ENCODE data around the gene MGAT3.

The MGAT3 gene

DNA sequence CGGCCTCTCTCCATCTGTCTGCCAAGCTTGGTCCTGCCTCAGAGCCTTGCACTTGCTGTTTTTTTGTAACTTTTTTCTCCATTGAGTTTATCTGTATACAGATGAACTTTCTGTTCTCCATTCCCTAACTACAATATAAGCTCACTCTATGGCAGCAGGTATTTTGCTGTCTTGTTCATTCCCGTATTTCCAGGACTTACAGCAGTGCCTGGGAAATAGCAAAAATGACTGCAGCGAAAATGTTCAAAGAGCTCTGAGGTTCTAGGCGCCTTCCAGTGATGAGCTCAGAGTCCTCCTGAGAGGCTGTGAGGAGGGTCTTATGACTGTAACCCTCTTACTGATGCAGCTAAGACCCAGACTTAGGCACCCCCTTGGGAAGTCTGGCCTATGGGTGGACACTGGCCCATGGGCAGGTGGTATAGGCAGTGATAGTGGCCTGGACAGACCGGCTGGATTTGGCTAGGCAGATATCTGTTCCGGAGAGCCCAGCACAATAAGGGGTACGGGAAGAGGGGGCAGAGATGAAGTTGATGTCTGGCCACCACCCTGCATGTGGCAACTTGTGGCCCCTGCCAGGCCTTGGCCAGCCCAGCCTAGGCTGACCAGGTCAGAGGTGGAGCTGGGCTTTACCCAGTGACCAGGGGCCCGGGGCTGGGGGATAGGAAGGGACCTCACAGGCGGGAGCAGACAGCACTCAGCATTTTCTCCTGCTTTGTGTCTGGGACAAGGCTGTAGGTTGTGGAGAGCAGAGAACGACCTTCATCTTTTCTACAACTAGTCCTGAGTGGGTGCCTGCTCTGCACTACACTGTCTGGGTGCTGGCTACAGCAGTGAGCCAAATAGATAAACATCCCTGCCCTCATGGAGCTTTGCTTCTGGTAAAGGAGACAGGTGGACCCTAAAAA is 68.2 kb downstream of the MGAT3 start:
- Histone ChIP-seq H4K20me1 (ENCODE audit: insufficient read depth, low read length) (peaks cover 28% of the 10 kb centered on the region), H3K9me3 (replicated peaks; ENCODE audit: insufficient read depth, low read length) (no peaks in the 10 kb centered on the region), H3K9me2 (replicated peaks; ENCODE audit: insufficient read depth, low read length) (no peaks in the 10 kb centered on the region), H3K79me2 (ENCODE audit: low read length) (peaks cover 63% of the 10 kb centered on the region), H3K36me3 (replicated peaks; ENCODE audit: insufficient read depth, low read length) (peaks cover 15% of the 10 kb centered on the region), H3K4me2 (ENCODE audit: low read depth, low read length) (no peak overlapping the region), H3K4me3 (ENCODE audit: low read length) (no peak overlapping the region), H3K27me3 (replicated peaks; ENCODE audit: insufficient read depth, low read length) (no peaks in the 10 kb centered on the region), H3K27ac (ENCODE audit: low read length) (peak overlapping the region; percentile 2; the same call in 1 of the 2 replicates), H2AFZ (ENCODE audit: low read length) (no peak overlapping the region), H3K4me1 (ENCODE audit: low read length) (peaks cover 38% of the 10 kb centered on the region), H3K9ac (ENCODE audit: low read length) (no peak overlapping the region), H3F3A (ENCODE audit: insufficient read depth, low read length) (peaks cover 90% of the 10 kb centered on the region)
- TF ChIP-seq EZH2 (optimal IDR thresholded peaks at IDR 0.05; ENCODE audit: low read depth, low read length) (no peak), EZH2phosphoT487 (IDR thresholded peaks at IDR 0.05; ENCODE audit: low read length) (no peak)
- TF ChIP-seq, protein P1, sequence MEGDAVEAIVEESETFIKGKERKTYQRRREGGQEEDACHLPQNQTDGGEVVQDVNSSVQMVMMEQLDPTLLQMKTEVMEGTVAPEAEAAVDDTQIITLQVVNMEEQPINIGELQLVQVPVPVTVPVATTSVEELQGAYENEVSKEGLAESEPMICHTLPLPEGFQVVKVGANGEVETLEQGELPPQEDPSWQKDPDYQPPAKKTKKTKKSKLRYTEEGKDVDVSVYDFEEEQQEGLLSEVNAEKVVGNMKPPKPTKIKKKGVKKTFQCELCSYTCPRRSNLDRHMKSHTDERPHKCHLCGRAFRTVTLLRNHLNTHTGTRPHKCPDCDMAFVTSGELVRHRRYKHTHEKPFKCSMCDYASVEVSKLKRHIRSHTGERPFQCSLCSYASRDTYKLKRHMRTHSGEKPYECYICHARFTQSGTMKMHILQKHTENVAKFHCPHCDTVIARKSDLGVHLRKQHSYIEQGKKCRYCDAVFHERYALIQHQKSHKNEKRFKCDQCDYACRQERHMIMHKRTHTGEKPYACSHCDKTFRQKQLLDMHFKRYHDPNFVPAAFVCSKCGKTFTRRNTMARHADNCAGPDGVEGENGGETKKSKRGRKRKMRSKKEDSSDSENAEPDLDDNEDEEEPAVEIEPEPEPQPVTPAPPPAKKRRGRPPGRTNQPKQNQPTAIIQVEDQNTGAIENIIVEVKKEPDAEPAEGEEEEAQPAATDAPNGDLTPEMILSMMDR (IDR thresholded peaks at IDR 0.05; ENCODE audit: low read length), result no peak
- DNase-seq, result no peak

DNA sequence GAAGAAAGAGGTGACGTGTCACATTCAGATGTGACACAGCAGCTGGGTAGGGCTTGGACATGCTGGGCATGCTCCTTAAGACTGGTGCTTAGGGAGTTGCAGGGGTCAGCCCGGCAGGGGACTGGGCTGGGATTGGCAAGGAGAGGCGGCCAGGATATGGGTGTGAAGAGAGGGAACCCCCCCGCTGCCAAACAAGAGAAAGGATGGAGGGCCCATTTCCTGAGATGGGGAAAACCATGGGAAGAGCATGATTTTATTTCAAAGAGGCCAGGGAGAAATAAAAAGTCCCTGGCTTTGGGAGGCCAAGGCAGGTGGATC is 68.8 kb downstream of the MGAT3 start:
- Histone ChIP-seq H3K27ac (ENCODE audit: low read length) (peak overlapping the region; percentile 2; the same call in 1 of the 2 replicates), H3K27me3 (replicated peaks; ENCODE audit: insufficient read depth, low read length) (no peaks in the 10 kb centered on the region), H3K4me2 (ENCODE audit: low read depth, low read length) (no peak overlapping the region), H2AFZ (ENCODE audit: low read length) (no peak overlapping the region), H4K20me1 (ENCODE audit: insufficient read depth, low read length) (peaks cover 28% of the 10 kb centered on the region), H3F3A (ENCODE audit: insufficient read depth, low read length) (peaks cover 89% of the 10 kb centered on the region), H3K4me3 (ENCODE audit: low read length) (no peak overlapping the region), H3K79me2 (ENCODE audit: low read length) (peaks cover 65% of the 10 kb centered on the region), H3K36me3 (replicated peaks; ENCODE audit: insufficient read depth, low read length) (peaks cover 15% of the 10 kb centered on the region), H3K9me2 (replicated peaks; ENCODE audit: insufficient read depth, low read length) (no peaks in the 10 kb centered on the region), H3K4me1 (ENCODE audit: low read length) (peaks cover 42% of the 10 kb centered on the region), H3K9ac (ENCODE audit: low read length) (no peak overlapping the region), H3K9me3 (replicated peaks; ENCODE audit: insufficient read depth, low read length) (no peaks in the 10 kb centered on the region)
- no peak for DNase-seq
- TF ChIP-seq, protein P1 (IDR thresholded peaks at IDR 0.05; ENCODE audit: low read length), result no peak
- TF ChIP-seq EZH2 (optimal IDR thresholded peaks at IDR 0.05; ENCODE audit: low read depth, low read length) (no peak), EZH2phosphoT487 (IDR thresholded peaks at IDR 0.05; ENCODE audit: low read length) (no peak)

DNA sequence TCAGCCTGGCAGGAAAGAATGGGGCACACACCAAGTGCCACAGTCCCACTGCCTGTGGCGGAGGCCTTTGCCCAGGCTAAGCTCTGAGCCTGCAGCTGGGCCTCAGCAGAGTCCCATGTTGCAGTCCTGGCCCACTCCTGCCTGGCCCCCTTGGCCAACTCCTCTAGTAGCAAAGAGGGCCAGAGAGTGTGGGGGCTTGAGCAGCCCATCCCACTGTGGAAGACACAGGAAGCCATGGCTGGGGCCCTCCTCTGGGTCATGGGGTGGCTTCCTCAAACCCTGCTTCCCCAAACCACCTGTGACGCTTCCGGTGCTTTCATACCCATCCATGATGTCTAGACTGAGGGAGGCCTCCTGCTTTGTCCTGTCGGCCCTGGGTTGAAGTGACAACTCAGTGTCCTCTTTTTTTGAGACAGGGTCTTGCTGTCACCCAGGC is 69.9 kb downstream of the MGAT3 start:
- H3K4me2 ChIP-seq (ENCODE audit: low read depth, low read length), result peak overlapping the region; percentile 93; the same call in 1 of the 2 replicates
- H3K9me2 ChIP-seq (replicated peaks; ENCODE audit: insufficient read depth, low read length), result no peaks in the 10 kb centered on the region
- H3K36me3 ChIP-seq (replicated peaks; ENCODE audit: insufficient read depth, low read length), result peaks cover 8% of the 10 kb centered on the region
- H3K9me3 ChIP-seq (replicated peaks; ENCODE audit: insufficient read depth, low read length), result no peaks in the 10 kb centered on the region
- H3K27ac ChIP-seq (ENCODE audit: low read length), result peak overlapping the region; percentile 98; the same call in 1 of the 2 replicates
- no peak overlapping the region for H2AFZ ChIP-seq (ENCODE audit: low read length)
- H3F3A ChIP-seq (ENCODE audit: insufficient read depth, low read length), result peaks cover 85% of the 10 kb centered on the region
- H3K27me3 ChIP-seq (replicated peaks; ENCODE audit: insufficient read depth, low read length), result no peaks in the 10 kb centered on the region
- no peak overlapping the region for H3K4me3 ChIP-seq (ENCODE audit: low read length)
- TF ChIP-seq, protein P1 (IDR thresholded peaks at IDR 0.05; ENCODE audit: low read length), result no peak
- TF ChIP-seq EZH2phosphoT487 (IDR thresholded peaks at IDR 0.05; ENCODE audit: low read length), result no peak
- TF ChIP-seq EZH2 (optimal IDR thresholded peaks at IDR 0.05; ENCODE audit: low read depth, low read length), result no peak
- peaks cover 18% of the 10 kb centered on the region for H4K20me1 ChIP-seq (ENCODE audit: insufficient read depth, low read length)
- peaks cover 65% of the 10 kb centered on the region for H3K79me2 ChIP-seq (ENCODE audit: low read length)
- H3K4me1 ChIP-seq (ENCODE audit: low read length), result peaks cover 48% of the 10 kb centered on the region
- H3K9ac ChIP-seq (ENCODE audit: low read length), result no peak overlapping the region
- DNase-seq, result no peak

Data from MM.1S (cell line).